ENCODE data around the gene ELP1. TPM values are rescaled to one million over a fixed set of nuclear protein-coding genes. Genes with fewer than 3 reads are reported as not detected.
A peak's percentile ranks its signal among the peaks of the same experiment; 100 is the strongest.

Gene ELP1
- total and polyA plus RNA-seq, 2 donors (not counting 1 experiment from before 2014, with no cell fraction given) = 18.7 to 41.9 TPM

DNA sequence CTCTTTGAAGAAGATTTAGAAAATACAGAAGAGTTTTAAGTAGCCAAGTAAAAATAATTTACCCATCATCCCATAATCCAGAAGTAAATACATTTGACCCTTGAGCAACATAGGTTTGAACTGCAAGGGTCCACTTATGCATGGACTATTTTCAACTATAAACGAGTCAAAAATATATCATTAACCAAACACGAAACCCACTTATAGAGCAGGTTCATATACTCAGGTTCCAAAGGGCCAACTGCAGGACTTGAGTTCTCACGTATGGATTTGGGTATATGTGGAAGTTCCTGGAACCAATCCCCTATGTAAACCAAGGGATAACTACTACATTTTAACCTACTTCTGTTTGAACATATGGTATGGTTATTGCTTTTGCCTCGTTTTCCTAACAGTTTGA lies 6.1 kb upstream of the ELP1 start:
- TF ChIP-seq, protein P1, sequence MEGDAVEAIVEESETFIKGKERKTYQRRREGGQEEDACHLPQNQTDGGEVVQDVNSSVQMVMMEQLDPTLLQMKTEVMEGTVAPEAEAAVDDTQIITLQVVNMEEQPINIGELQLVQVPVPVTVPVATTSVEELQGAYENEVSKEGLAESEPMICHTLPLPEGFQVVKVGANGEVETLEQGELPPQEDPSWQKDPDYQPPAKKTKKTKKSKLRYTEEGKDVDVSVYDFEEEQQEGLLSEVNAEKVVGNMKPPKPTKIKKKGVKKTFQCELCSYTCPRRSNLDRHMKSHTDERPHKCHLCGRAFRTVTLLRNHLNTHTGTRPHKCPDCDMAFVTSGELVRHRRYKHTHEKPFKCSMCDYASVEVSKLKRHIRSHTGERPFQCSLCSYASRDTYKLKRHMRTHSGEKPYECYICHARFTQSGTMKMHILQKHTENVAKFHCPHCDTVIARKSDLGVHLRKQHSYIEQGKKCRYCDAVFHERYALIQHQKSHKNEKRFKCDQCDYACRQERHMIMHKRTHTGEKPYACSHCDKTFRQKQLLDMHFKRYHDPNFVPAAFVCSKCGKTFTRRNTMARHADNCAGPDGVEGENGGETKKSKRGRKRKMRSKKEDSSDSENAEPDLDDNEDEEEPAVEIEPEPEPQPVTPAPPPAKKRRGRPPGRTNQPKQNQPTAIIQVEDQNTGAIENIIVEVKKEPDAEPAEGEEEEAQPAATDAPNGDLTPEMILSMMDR (conservative IDR thresholded peaks at IDR 0.05 in 1 of 2, IDR thresholded peaks at IDR 0.05 in 1 of 2; ENCODE audit: low read depth in 1 of 2, low read length in 2 of 2) = no peak
- no peak for TF ChIP-seq EZH2 (IDR thresholded peaks at IDR 0.05; ENCODE audit: low read length, missing control alignments)
- H3K9me3 ChIP-seq (ENCODE audit: control insufficient read depth, insufficient read depth, low read depth, low read length) = no peaks in the 10 kb centered on the region
- no peaks in the 10 kb centered on the region for H3K79me2 ChIP-seq (ENCODE audit: control insufficient read depth, insufficient read depth, low read length)
- no peaks in the 10 kb centered on the region for H3K4me1 ChIP-seq (ENCODE audit: control insufficient read depth, extremely low read depth, insufficient read depth, low read length)
- H3K4me3 ChIP-seq (replicated peaks in 1 of 4; ENCODE audit: control extremely low read depth in 1 of 4, insufficient read depth in 1 of 4, low read depth in 3 of 4, low read length in 4 of 4) = no peak overlapping the region
- H2AFZ ChIP-seq (ENCODE audit: low read length) = no peak overlapping the region
- H3K27ac ChIP-seq (ENCODE audit: insufficient read depth, low read length) = no peak overlapping the region
- H3K27me3 ChIP-seq (ENCODE audit: control insufficient read depth, insufficient read depth, low read length) = no peaks in the 10 kb centered on the region
- no peak overlapping the region for H3K9ac ChIP-seq (ENCODE audit: insufficient read depth, low read length)
- H4K20me1 ChIP-seq (ENCODE audit: control insufficient read depth, extremely low read depth, insufficient read depth, low read length) = no peaks in the 10 kb centered on the region
- no peak overlapping the region for H3K4me2 ChIP-seq (ENCODE audit: extremely low read depth, insufficient read depth, low read length)
- H3K36me3 ChIP-seq (ENCODE audit: control insufficient read depth, insufficient read depth, low read length) = peaks cover 4% of the 10 kb centered on the region
- DNase-seq (ENCODE audit: low read depth in 2 of 2) = no peak

DNA sequence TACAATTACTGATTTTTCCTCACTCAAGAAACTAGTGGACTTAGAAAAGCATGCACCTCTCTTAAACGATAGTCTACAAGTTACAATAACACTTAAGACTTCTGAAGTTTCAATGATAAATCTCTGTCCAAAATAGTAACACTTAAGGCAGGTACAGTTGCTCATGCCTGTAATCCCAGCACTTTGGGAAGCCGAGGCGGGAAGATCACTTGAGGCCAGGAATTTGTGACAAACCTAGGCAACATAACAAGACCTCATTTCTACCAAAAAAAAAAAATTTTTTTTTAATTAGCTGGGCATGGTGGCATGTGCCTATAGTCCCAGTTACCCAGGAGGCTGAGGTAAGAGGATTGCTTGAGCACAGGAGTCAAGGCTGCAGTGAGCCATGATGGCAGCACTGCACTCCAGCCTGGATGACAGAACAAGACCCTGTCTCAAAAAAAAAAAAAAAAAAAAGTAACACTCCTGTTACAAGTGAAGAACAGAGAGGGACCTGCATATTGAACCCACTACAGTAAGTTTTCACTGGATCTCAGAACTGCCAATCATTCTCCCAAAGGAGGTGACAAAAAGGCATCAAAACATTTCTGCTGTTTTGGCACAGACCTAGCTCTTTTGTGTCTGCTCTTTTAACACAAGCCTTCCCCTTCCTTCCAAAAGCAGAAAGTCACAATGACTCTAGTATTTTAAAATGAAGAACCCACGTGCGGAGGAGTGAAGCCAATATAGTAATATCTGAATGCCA lies 3.8 kb upstream of the ELP1 start:
- no peak for TF ChIP-seq EZH2 (IDR thresholded peaks at IDR 0.05; ENCODE audit: low read length, missing control alignments)
- TF ChIP-seq, protein P1 (conservative IDR thresholded peaks at IDR 0.05 in 1 of 2, IDR thresholded peaks at IDR 0.05 in 1 of 2; ENCODE audit: low read depth in 1 of 2, low read length in 2 of 2) = no peak
- Histone ChIP-seq H3K4me1 (ENCODE audit: control insufficient read depth, extremely low read depth, insufficient read depth, low read length) (no peaks in the 10 kb centered on the region), H3K27me3 (ENCODE audit: control insufficient read depth, insufficient read depth, low read length) (no peaks in the 10 kb centered on the region), H3K27ac (ENCODE audit: insufficient read depth, low read length) (no peak overlapping the region), H3K4me3 (replicated peaks in 1 of 4; ENCODE audit: control extremely low read depth in 1 of 4, insufficient read depth in 1 of 4, low read depth in 3 of 4, low read length in 4 of 4) (no peak overlapping the region), H3K79me2 (ENCODE audit: control insufficient read depth, insufficient read depth, low read length) (peaks cover 12% of the 10 kb centered on the region), H3K4me2 (ENCODE audit: extremely low read depth, insufficient read depth, low read length) (no peak overlapping the region), H3K9ac (ENCODE audit: insufficient read depth, low read length) (no peak overlapping the region), H4K20me1 (ENCODE audit: control insufficient read depth, extremely low read depth, insufficient read depth, low read length) (no peaks in the 10 kb centered on the region), H3K36me3 (ENCODE audit: control insufficient read depth, insufficient read depth, low read length) (peaks cover 3% of the 10 kb centered on the region), H2AFZ (ENCODE audit: low read length) (no peak overlapping the region), H3K9me3 (ENCODE audit: control insufficient read depth, insufficient read depth, low read depth, low read length) (no peaks in the 10 kb centered on the region)
- DNase-seq (ENCODE audit: low read depth in 2 of 2) = no peak

DNA sequence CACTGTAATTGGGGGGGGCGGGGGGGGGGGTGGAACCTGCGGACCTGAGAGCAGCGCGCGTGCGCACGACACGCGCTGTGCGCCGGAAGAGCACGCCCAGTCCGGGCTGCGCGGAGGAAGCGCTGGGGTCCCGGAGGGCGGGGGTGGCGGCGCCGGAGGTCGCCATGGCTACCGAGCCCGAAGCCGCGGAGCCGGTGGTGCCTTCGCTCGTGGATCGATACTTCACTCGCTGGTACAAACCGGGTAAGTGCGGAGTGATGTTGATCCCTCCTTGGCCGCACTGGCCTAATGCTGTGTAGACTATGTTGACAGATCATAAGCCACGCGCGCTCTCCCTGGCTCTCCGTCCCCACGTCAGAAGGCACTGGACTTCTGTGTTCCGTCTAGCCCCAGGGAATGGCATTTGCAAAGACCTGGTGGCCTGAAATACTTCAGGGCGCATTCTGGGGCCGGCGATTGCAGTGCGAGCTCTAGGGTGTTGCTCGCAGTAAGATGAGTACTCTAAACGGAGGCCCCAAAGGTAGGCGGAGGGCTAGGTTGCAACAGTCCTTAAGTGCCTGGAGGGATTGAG lies 484 bp upstream of the ELP1 start, which contains the start of gene ABITRAM:
TSS of gene ABITRAM (plus strand) at position 78 of the 571 bp plus-strand sequence. CDS start at position 165, 87 bp downstream.
- TF ChIP-seq EZH2 (IDR thresholded peaks at IDR 0.05; ENCODE audit: low read length, missing control alignments) = no peak
- TF ChIP-seq, protein P1 (conservative IDR thresholded peaks at IDR 0.05 in 1 of 2, IDR thresholded peaks at IDR 0.05 in 1 of 2; ENCODE audit: low read depth in 1 of 2, low read length in 2 of 2) = no peak
- Histone ChIP-seq H3K4me2 (ENCODE audit: extremely low read depth, insufficient read depth, low read length) (peak within 1 kb of the TSS; percentile 90), H3K79me2 (ENCODE audit: control insufficient read depth, insufficient read depth, low read length) (peaks cover 19% of the 10 kb centered on the region), H3K4me1 (ENCODE audit: control insufficient read depth, extremely low read depth, insufficient read depth, low read length) (no peaks in the 10 kb centered on the region), H3K4me3 (replicated peaks in 1 of 4; ENCODE audit: control extremely low read depth in 1 of 4, insufficient read depth in 1 of 4, low read depth in 3 of 4, low read length in 4 of 4) (peak within 1 kb of the TSS; percentile 76 to 94 (median 92)), H2AFZ (ENCODE audit: low read length) (peak within 1 kb of the TSS; percentile 92), H3K27me3 (ENCODE audit: control insufficient read depth, insufficient read depth, low read length) (no peaks in the 10 kb centered on the region), H4K20me1 (ENCODE audit: control insufficient read depth, extremely low read depth, insufficient read depth, low read length) (no peaks in the 10 kb centered on the region), H3K27ac (ENCODE audit: insufficient read depth, low read length) (peak within 1 kb of the TSS; percentile 76), H3K9me3 (ENCODE audit: control insufficient read depth, insufficient read depth, low read depth, low read length) (no peaks in the 10 kb centered on the region), H3K9ac (ENCODE audit: insufficient read depth, low read length) (peak within 1 kb of the TSS; percentile 86), H3K36me3 (ENCODE audit: control insufficient read depth, insufficient read depth, low read length) (no peaks in the 10 kb centered on the region)
- DNase-seq (ENCODE audit: low read depth in 2 of 2) = peak; percentile 81 to 86

Measured in fibroblast of lung (primary cell).